ENCODE results near the gene AUNIP. TPM values are rescaled to one million over a fixed set of nuclear protein-coding genes. Genes with fewer than 3 reads are reported as not detected.

The AUNIP gene
- total RNA-seq, 5 donors from 2014 or later (not counting 1 experiment from before 2014, with no cell fraction given), result 0.20 to 0.35 TPM; not detected in 3

DNA sequence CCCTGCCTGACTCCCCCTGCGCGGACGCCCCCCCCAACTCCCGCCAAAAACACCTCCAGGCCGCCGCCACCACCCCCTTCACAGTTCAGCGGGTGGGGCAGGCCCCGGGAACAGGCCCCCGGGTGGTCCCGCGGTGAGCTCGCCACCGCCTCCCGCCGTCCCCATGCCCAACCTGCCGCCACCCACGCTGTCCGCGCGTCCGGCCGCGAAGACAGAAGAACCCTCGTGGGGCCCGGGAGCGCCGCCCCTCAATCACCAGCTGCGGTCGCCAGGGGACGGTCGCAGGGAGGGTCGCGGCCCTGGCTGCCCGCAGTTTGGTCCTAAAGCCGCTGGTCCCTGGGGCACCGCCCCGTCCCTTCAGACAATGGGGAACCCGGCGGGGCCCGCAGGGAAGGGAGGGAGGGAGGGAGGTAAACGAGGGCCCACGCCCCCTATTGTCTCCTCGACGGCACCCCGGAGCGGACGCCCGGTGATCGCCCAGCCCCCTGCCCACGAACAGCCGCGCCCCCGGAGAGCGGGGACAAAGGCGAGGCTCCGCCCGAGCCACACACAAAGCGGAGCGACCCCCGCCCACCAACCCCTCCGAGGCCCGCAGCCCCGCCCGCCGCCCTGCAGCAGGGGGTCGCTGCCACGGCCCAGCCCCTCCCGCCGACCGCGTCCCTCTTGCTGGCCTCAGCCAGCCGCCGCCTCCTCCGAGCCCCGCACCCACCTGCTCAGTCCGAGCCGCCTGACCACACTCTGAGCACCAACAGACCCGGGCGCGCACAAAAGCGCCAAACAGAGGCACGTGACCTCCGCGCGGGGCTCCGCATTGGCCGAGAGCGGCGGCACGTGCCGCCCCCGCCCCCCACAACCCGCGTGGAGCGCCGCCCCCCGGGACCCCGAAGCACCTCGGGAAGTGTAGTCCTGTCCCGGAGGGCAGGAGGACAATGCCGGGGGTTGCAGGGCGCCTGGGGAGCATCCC is 46.7 kb upstream of the AUNIP start, which contains the start of gene STMN1:
TSS of gene STMN1 (minus strand) at position 740 of the 964 bp plus-strand sequence. CDS start 1,743 bp downstream, outside the sequence.
- H3K4me1 ChIP-seq (ENCODE audit: control insufficient read depth in 1 of 2, extremely low read depth in 1 of 2, insufficient read depth in 2 of 2, low read length in 2 of 2), result peaks cover 14 to 15% of the 10 kb centered on the region in 2 experiments
- ChIA-PET CTCF (interaction anchor here (0.5 to 15.3 kb wide), 8 partner anchors 10 to 298 kb away, joined by 3 to 311 read pairs (median 5); partner anchors contain the start of gene PAFAH2 (in 2 of the 2)), POLR2A (interaction anchor here (0.6 to 1.6 kb wide), 5 partner anchors 10 to 92 kb away, joined by 3 to 7 read pairs (median 3); partner anchors contain the start of gene PAFAH2 (in 1 of the 2))
- under 1% methylated on average over 99 of the region's 102 CpGs for WGBS (ENCODE audit: insufficient coverage)
- no peaks in the 10 kb centered on the region for H3K9me3 ChIP-seq
- Mint-ChIP-seq H3K27ac (peak within 1 kb of the TSS; percentile 75 to 83), H3K4me1 (peaks cover 24 to 26% (median 25%) of the 10 kb centered on the region in 3 donors), H3K36me3 (peaks cover 7% of the 10 kb centered on the region), H3K4me3 (peak within 1 kb of the TSS; percentile 86 to 91 (median 90)), H3K27me3 (no peaks in the 10 kb centered on the region), H3K9me3 (no peaks in the 10 kb centered on the region)
- H3K36me3 ChIP-seq (ENCODE audit: control insufficient read depth in 2 of 2, extremely low read depth in 1 of 2, insufficient read depth in 1 of 2, low read length in 1 of 2), result peaks cover 8 to 10% of the 10 kb centered on the region in 2 donors
- peak within 1 kb of the TSS; percentile 71 for H3K27ac ChIP-seq (ENCODE audit: low read length)
- ATAC-seq (replicated peaks in 1 of 4) (peak; percentile 81 to 83 (median 82)), DNase-seq (peak; percentile 74 to 92 (median 85))
- no peaks in the 10 kb centered on the region for H3K27me3 ChIP-seq (replicated peaks in 1 of 2; ENCODE audit: control insufficient read depth in 2 of 2, extremely low read depth in 1 of 2, insufficient read depth in 2 of 2, low read length in 1 of 2)
- H3K4me3 ChIP-seq (ENCODE audit: control insufficient read depth in 1 of 2, extremely low read depth in 1 of 2, low read length in 1 of 2), result peak within 1 kb of the TSS; percentile 59 to 87

- peak overlapping the region; percentile 75 to 81 for H3K27ac Mint-ChIP-seq
- H3K9me3 Mint-ChIP-seq, result no peaks in the 10 kb centered on the region
- H3K9me3 ChIP-seq, result no peaks in the 10 kb centered on the region
- no peaks in the 10 kb centered on the region for H3K27me3 ChIP-seq (replicated peaks in 1 of 2; ENCODE audit: control insufficient read depth in 2 of 2, extremely low read depth in 1 of 2, insufficient read depth in 2 of 2, low read length in 1 of 2)
- peaks cover 15% of the 10 kb centered on the region for H3K36me3 Mint-ChIP-seq
- ChIA-PET POLR2A (interaction anchor here (0.5 to 1.4 kb wide), 6 partner anchors 9 to 570 kb away, joined by 3 to 7 read pairs (median 3); no protein-coding TSS in a partner anchor), CTCF (interaction anchor here (0.5 to 15.3 kb wide), 11 partner anchors 9 to 233 kb away, joined by 3 to 311 read pairs (median 5); partner anchors contain the start of gene PAFAH2 (in 2 of the 2))
- peaks cover 24 to 26% (median 25%) of the 10 kb centered on the region in 3 donors for H3K4me1 Mint-ChIP-seq
- peak overlapping the region; percentile 49 for H3K27ac ChIP-seq (ENCODE audit: low read length)
- H3K27me3 Mint-ChIP-seq, result no peaks in the 10 kb centered on the region
- H3K4me3 ChIP-seq (ENCODE audit: control insufficient read depth in 1 of 2, extremely low read depth in 1 of 2, low read length in 1 of 2), result peak overlapping the region; percentile 59 to 87
- peaks cover 14 to 15% of the 10 kb centered on the region in 2 experiments for H3K4me1 ChIP-seq (ENCODE audit: control insufficient read depth in 1 of 2, extremely low read depth in 1 of 2, insufficient read depth in 2 of 2, low read length in 2 of 2)
- WGBS (ENCODE audit: insufficient coverage), result 0% methylated on average over 14 of the region's 34 CpGs
- ATAC-seq (replicated peaks in 1 of 4), result peak; percentile 72 to 75 (median 74)
- peak overlapping the region; percentile 86 to 91 (median 90) for H3K4me3 Mint-ChIP-seq
- peaks cover 10 to 16% of the 10 kb centered on the region in 2 donors for H3K36me3 ChIP-seq (ENCODE audit: control insufficient read depth in 2 of 2, extremely low read depth in 1 of 2, insufficient read depth in 1 of 2, low read length in 1 of 2)
- DNase-seq, result peak; percentile 72 to 91 (median 85)
These were observed 45.9 kb upstream of the AUNIP start for GRCh38 chr1:25904943-25905679.

GRCh38 chr1:25903986-25904385 is 44.7 kb upstream of the AUNIP start:
- Mint-ChIP-seq H3K27me3 (no peaks in the 10 kb centered on the region), H3K36me3 (peaks cover 19% of the 10 kb centered on the region), H3K4me3 (peak overlapping the region in 2 of 3 donors; percentile 86 to 90), H3K9me3 (no peaks in the 10 kb centered on the region), H3K4me1 (peaks cover 24 to 26% (median 25%) of the 10 kb centered on the region in 3 donors), H3K27ac (no peak overlapping the region)
- DNase-seq (no peak), ATAC-seq (replicated peaks in 1 of 4) (no peak)
- ChIA-PET CTCF (interaction anchor here (0.6 to 15.3 kb wide), 6 partner anchors 8 to 509 kb away, joined by 3 to 311 read pairs (median 6); partner anchors contain the start of gene PAFAH2 (in 1 of the 2)), POLR2A (interaction anchor here (0.7 to 1.4 kb wide), 3 partner anchors 44 to 1705 kb away, joined by 3 read pairs; no protein-coding TSS in a partner anchor)
- H3K4me3 ChIP-seq (ENCODE audit: control insufficient read depth in 1 of 2, extremely low read depth in 1 of 2, low read length in 1 of 2), result no peak overlapping the region
- H3K36me3 ChIP-seq (ENCODE audit: control insufficient read depth in 2 of 2, extremely low read depth in 1 of 2, insufficient read depth in 1 of 2, low read length in 1 of 2), result peaks cover 16 to 19% of the 10 kb centered on the region in 2 donors
- H3K27me3 ChIP-seq (replicated peaks in 1 of 2; ENCODE audit: control insufficient read depth in 2 of 2, extremely low read depth in 1 of 2, insufficient read depth in 2 of 2, low read length in 1 of 2), result no peaks in the 10 kb centered on the region
- 80% methylated on average over 1 of the region's 3 CpGs for WGBS (ENCODE audit: insufficient coverage)
- no peaks in the 10 kb centered on the region for H3K9me3 ChIP-seq
- H3K4me1 ChIP-seq (ENCODE audit: control insufficient read depth in 1 of 2, extremely low read depth in 1 of 2, insufficient read depth in 2 of 2, low read length in 2 of 2), result peaks cover 14 to 15% of the 10 kb centered on the region in 2 experiments
- H3K27ac ChIP-seq (ENCODE audit: low read length), result no peak overlapping the region

DNA sequence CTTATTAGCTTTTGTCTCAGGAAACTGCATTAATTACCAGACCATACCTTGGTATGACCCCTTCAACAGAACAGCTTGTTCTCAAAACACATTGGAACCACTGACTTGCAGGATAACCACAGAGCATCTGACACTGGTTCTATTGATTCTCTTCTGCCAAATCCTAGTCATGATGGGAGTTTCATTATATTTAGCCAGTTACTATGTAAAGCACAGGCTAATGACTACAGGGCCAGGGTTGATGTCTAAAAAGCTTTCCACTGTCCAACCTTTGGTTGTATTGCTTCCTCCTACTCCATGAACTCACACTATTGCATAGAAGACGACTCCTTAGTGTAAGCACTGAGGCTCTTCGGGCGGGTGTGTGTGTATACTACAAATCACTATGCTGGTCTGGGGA is 43.2 kb upstream of the AUNIP start:
- ChIA-PET POLR2A (interaction anchor here (0.6 to 0.9 kb wide), 3 partner anchors 95 to 672 kb away, joined by 3 to 5 read pairs (median 3); partner anchors contain the start of gene PAFAH2 (in 1 of the 2)), CTCF (interaction anchor here in 1 of 2 donors (15.3 kb wide), 1 partner anchor 96 kb away, joined by 311 read pairs; the partner anchor contains the start of gene PAFAH2)
- DNase-seq (no peak), ATAC-seq (replicated peaks in 1 of 4) (no peak)
- Histone ChIP-seq H3K9me3 (no peaks in the 10 kb centered on the region), H3K27ac (ENCODE audit: low read length) (no peak overlapping the region), H3K4me3 (ENCODE audit: control insufficient read depth in 1 of 2, extremely low read depth in 1 of 2, low read length in 1 of 2) (no peak overlapping the region), H3K27me3 (replicated peaks in 1 of 2; ENCODE audit: control insufficient read depth in 2 of 2, extremely low read depth in 1 of 2, insufficient read depth in 2 of 2, low read length in 1 of 2) (no peaks in the 10 kb centered on the region), H3K4me1 (ENCODE audit: control insufficient read depth in 1 of 2, extremely low read depth in 1 of 2, insufficient read depth in 2 of 2, low read length in 2 of 2) (peaks cover 14 to 15% of the 10 kb centered on the region in 2 experiments), H3K36me3 (ENCODE audit: control insufficient read depth in 2 of 2, extremely low read depth in 1 of 2, insufficient read depth in 1 of 2, low read length in 1 of 2) (peaks cover 21 to 27% of the 10 kb centered on the region in 2 donors)
- WGBS (ENCODE audit: insufficient coverage), result no CpG with 5 or more reads among the region's 3 CpGs
- Mint-ChIP-seq H3K4me1 (peaks cover 24% of the 10 kb centered on the region in 3 donors), H3K36me3 (peaks cover 21% of the 10 kb centered on the region), H3K27me3 (no peaks in the 10 kb centered on the region), H3K9me3 (no peaks in the 10 kb centered on the region), H3K4me3 (no peak overlapping the region), H3K27ac (no peak overlapping the region)

DNA sequence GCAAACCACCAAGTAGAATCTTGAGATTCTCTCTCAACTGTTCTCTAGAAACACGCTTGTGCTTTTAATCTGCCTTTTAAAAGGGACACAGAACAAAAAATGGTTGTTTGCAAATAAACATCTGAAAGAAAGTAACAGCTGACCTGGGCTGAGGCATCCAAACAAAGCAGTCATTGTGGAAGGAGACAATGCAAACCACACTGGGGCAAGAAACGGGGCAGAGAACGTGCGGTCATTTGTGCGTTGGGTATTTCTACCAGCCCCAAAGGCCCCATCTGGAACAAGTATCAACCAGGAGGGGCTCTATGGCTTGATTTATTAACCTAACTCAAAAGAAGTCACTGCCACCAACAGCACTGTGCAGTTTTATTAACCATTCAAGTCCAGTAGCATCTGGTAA is 41.0 kb upstream of the AUNIP start:
- H3K27ac Mint-ChIP-seq, result no peak overlapping the region
- POLR2A ChIA-PET, result interaction anchor here in 1 of 2 donors (0.7 kb wide), 1 partner anchor 1037 kb away, joined by 7 read pairs; no protein-coding TSS in a partner anchor
- peaks cover 11 to 14% of the 10 kb centered on the region in 2 experiments for H3K4me1 ChIP-seq (ENCODE audit: control insufficient read depth in 1 of 2, extremely low read depth in 1 of 2, insufficient read depth in 2 of 2, low read length in 2 of 2)
- no peaks in the 10 kb centered on the region for H3K9me3 Mint-ChIP-seq
- no peak for DNase-seq
- H3K4me3 Mint-ChIP-seq, result no peak overlapping the region
- ATAC-seq (replicated peaks in 1 of 4), result no peak
- peaks cover 23 to 25% (median 24%) of the 10 kb centered on the region in 3 donors for H3K4me1 Mint-ChIP-seq
- CTCF ChIA-PET, result interaction anchor here (0.7 to 15.3 kb wide), 2 partner anchors 45 to 98 kb away, joined by 6 to 311 read pairs; partner anchors contain the start of gene PAFAH2 (in 1 of the 2)
- H3K27me3 ChIP-seq (replicated peaks in 1 of 2; ENCODE audit: control insufficient read depth in 2 of 2, extremely low read depth in 1 of 2, insufficient read depth in 2 of 2, low read length in 1 of 2), result no peaks in the 10 kb centered on the region
- no peak overlapping the region for H3K27ac ChIP-seq (ENCODE audit: low read length)
- H3K9me3 ChIP-seq, result no peaks in the 10 kb centered on the region
- peaks cover 21% of the 10 kb centered on the region for H3K36me3 Mint-ChIP-seq
- 100% methylated on average over 1 of the region's 5 CpGs for WGBS (ENCODE audit: insufficient coverage)
- peaks cover 21 to 28% of the 10 kb centered on the region in 2 donors for H3K36me3 ChIP-seq (ENCODE audit: control insufficient read depth in 2 of 2, extremely low read depth in 1 of 2, insufficient read depth in 1 of 2, low read length in 1 of 2)
- H3K4me3 ChIP-seq (ENCODE audit: control insufficient read depth in 1 of 2, extremely low read depth in 1 of 2, low read length in 1 of 2), result no peak overlapping the region
- no peaks in the 10 kb centered on the region for H3K27me3 Mint-ChIP-seq
